GM12875 (cell line): ENCODE data around the gene PCSK9.

Source experiments
- H3K4me3 ChIP-seq: one replicate; pipeline ENCODE4 v1.5.1; 2011; ENCODE audit warnings: low read depth, low read length, control low read depth
- TF ChIP-seq, protein P1 (sequence below): IDR thresholded peaks from 2 replicates; pipeline ENCODE4 v1.5.1; 2011; ENCODE audit warnings: low read depth, mild to moderate bottlenecking, control low read depth, inconsistent platforms, low read length, moderate library complexity, borderline replicate concordance; ENCODE audit not compliant: insufficient read depth

PCSK9 gene

DNA sequence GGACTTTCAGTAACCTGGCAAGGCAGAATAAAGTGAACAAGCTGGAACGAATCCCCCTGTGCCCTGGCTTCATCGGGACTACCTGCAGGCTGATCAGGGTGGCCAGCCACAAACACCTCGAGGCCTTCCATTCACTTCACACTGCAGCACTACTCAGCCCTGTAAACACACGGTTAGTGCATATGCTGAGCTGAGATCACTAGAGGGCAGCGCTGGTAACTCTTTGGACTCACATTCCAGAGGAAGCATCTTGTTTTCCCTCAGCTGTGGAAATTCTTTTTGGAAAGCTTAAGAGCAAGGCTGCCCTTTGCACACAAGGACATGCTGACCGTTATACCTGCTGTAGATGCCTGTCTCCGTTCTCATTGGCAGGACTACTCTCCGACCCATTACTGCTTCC, 32.1 kb downstream of the PCSK9 start:
- TF ChIP-seq, protein P1, sequence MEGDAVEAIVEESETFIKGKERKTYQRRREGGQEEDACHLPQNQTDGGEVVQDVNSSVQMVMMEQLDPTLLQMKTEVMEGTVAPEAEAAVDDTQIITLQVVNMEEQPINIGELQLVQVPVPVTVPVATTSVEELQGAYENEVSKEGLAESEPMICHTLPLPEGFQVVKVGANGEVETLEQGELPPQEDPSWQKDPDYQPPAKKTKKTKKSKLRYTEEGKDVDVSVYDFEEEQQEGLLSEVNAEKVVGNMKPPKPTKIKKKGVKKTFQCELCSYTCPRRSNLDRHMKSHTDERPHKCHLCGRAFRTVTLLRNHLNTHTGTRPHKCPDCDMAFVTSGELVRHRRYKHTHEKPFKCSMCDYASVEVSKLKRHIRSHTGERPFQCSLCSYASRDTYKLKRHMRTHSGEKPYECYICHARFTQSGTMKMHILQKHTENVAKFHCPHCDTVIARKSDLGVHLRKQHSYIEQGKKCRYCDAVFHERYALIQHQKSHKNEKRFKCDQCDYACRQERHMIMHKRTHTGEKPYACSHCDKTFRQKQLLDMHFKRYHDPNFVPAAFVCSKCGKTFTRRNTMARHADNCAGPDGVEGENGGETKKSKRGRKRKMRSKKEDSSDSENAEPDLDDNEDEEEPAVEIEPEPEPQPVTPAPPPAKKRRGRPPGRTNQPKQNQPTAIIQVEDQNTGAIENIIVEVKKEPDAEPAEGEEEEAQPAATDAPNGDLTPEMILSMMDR: peak; percentile 40; the same call in 1 of the 2 replicates
- H3K4me3 ChIP-seq: no peak overlapping the region

DNA sequence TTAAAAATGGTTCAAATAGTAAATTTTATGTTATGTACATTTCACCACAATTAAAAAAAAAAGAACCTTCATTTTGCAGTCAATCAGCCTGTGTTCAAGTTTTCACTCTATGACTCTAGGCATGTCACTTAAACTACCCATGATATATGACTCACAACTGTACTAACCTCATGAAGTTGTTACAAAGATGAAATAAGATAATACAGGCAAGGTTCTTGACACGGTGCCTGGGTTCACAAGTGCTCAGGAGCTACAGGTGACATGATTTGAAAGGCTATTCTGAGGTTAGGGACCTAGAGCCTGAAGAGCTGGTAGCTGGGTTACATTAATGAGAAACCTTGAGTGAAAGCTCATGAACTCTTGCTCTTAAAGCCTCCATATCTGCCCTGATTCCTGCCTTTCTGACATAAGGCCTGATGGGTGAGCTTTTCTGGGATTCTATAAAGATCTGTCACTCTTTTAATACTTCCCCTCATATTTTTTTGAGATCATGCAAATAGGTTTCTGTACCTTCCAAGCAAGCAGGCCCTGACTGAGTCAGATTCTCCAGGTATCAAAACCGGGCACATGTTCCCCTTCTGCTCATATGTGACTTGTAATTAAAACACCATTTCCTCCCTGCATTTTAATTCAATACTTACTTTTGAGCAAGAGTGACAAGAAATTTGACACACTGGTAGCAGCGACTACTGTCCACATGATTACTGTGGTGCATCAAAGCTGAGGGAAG, 34.0 kb downstream of the PCSK9 start:
- no peak overlapping the region for H3K4me3 ChIP-seq
- TF ChIP-seq, protein P1: no peak

DNA sequence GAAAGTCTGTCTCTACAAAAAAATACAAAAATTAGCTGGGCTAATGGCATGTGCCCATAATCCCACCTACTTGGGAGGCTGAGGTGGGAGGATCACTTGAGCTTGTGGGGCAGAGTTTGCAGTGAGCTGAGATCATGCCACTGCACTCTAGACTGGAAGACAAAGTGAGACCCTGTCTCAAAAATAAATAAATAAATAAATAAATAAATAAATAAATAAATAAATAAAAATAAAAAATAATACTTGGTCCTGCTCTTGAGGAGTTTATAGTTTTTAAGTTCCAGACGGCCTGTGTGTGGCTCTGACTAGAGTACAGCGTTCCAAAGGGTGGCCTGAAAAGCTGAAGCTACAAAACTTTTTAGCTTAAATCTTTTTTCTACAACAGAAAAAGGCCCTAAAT, 35.1 kb downstream of the PCSK9 start:
- TF ChIP-seq, protein P1: no peak
- no peak overlapping the region for H3K4me3 ChIP-seq

DNA sequence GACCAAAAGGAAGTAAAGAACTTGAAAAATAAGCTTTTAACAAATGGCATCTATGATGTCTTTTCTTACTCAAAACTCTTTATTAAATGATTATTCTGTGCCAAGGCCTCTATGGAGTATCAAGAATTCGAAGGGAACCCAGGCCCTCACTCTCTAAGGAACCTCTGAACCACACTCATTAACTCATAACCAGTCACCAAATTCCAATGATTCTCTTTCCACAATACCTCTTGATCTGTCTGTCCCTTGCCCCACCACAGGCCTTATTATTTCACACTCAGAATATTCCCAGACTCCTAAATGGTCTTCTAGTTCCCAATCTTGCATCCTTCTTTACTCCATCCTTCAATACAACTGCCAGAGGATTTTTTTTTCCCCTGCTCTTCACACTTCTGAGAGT, 37.0 kb downstream of the PCSK9 start:
- TF ChIP-seq, protein P1: no peak
- H3K4me3 ChIP-seq: no peak overlapping the region

DNA sequence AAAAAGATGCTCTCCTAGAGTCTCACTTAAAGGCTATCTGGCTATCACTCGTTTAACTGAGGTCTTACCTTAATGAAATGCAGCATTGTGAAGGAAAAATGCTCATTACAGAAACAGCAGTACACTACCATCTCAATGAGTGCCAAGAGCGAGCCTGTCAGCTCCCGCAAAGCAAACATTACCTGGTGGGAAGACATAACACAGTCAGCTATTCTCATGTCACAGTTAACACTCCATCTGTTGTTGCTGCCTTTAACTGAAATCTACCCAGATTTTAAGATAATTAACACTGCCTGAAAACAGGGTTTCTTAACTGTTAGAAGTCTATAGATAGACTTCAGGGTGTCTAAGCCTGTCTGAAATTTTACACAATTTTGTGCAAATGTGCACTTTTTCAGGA, 39.1 kb downstream of the PCSK9 start:
- H3K4me3 ChIP-seq: no peak overlapping the region
- TF ChIP-seq, protein P1: no peak

DNA sequence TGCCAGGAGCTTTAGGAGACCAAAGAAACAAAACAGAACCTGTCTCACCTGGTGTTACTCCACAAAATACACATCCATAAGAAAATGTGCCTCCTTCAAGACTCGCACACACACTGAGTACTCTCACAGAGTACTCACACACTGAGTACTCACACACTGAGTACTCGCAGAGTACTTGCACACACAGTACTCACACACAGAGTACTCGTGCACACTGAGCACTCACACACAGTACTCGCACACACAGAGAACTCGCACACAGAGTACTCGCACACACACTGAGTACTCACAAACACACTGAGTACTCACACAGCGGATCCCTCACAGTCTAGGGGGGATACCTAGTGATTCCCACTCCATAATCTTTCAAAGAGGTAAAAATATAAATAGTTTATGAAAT, 40.3 kb downstream of the PCSK9 start:
- TF ChIP-seq, protein P1: no peak
- no peak overlapping the region for H3K4me3 ChIP-seq

DNA sequence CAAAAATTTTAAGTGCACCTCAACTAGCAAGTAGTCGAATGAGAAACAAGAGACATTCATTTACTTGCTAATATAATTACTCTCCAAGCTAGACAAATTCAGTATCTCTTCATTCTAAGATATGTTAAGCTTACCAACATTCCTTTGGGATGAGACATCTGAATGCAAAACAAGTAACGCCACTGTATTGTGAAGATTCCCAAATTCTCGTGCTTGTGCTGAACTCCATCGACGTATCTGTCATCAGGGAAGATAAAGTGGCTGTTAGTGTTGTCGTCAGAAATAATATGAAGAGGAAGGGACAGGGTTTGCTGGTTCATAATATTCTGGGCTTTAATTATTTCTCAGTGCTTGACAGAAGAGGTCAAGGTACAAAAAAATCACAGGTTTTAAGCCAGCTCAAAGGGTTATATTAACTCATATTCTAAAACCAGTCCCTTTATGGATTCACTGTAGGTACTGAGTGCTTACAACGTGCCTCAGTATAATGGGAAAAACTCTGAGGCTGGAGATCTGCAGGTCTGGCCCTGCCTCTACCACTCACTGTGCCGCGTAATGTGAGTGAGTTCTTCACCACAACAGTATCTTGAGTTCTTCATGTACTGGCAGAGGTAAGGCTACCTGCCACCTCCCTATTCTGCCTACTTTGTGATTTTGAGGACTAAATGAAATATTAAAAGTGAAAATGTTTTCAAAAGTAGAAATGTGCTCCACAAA, 42.0 kb downstream of the PCSK9 start:
- H3K4me3 ChIP-seq: no peak overlapping the region
- TF ChIP-seq, protein P1: no peak
